Caco-2 (cell line): Measurements from ENCODE around the gene GALNTL6. TPM values are rescaled to one million over a fixed set of nuclear protein-coding genes. Genes with fewer than 3 reads are reported as not detected.

Source experiments
- BruUV-seq: library from RNA; stranded (reverse); fragments of 400-500 nt; replicated peaks from 2 replicates; lab custom pipeline; 2021; lab: Mats Ljungman, UMichigan
- CTCF ChIA-PET: fragments of 300-600 bp; sonication (Branson Sonifier 250); formaldehyde crosslinking; loops from one replicate; lab custom pipeline; 2022; ENCODE audit warnings: antibody characterized with exemption; lab: Charles Lee
- POLR2A ChIA-PET: fragments of 300-600 bp; sonication (Branson Sonifier 250); formaldehyde crosslinking; loops from one replicate; lab custom pipeline; 2022; ENCODE audit warnings: antibody characterized with exemption; lab: Charles Lee
- DNase-seq, 2 experiments: peaks; one replicate each; pipeline versions ENCODE4 v3.0.0 to v3.0.0-alpha.2; 2020 to 2022
- H3K27me3 ChIP-seq: replicated peaks from 2 replicates; pipeline ENCODE4 v1.6.0; 2011; ENCODE audit warnings: low read length; ENCODE audit not compliant: control insufficient read depth, insufficient read depth
- H3K36me3 ChIP-seq: 2 replicates; pipeline ENCODE4 v1.5.1; 2011; ENCODE audit warnings: low read length; ENCODE audit not compliant: control insufficient read depth, insufficient read depth
- H3K4me1 ChIP-seq: fragments of 250-450 bp; sonication (Bioruptor Pico); 2 replicates; pipeline ENCODE4 v1.5.1; 2020; ENCODE audit warnings: mild to moderate bottlenecking
- H3K4me3 ChIP-seq: 2 replicates; pipeline ENCODE4 v1.5.1; 2011; ENCODE audit warnings: low read depth, mild to moderate bottlenecking, control low read depth, low read length
- H3K9me3 ChIP-seq: fragments of 250-450 bp; sonication (Bioruptor Pico); 2 replicates; pipeline ENCODE4 v1.5.1; 2020; ENCODE audit warnings: mild to moderate bottlenecking, moderate library complexity
- H3K27ac Mint-ChIP-seq: one replicate; pipeline ENCODE4 v1.8.0; 2022; ENCODE audit warnings: mixed read lengths; ENCODE audit not compliant: unreplicated experiment
- H3K27me3 Mint-ChIP-seq: one replicate; pipeline ENCODE4 v1.8.0; 2022; ENCODE audit warnings: mixed read lengths; ENCODE audit not compliant: insufficient read depth, unreplicated experiment
- H3K36me3 Mint-ChIP-seq: one replicate; pipeline ENCODE4 v1.8.0; 2022; ENCODE audit warnings: mild to moderate bottlenecking, mixed read lengths; ENCODE audit not compliant: insufficient read depth, unreplicated experiment
- H3K4me1 Mint-ChIP-seq: one replicate; pipeline ENCODE4 v1.8.0; 2022; ENCODE audit warnings: low read depth, mixed read lengths; ENCODE audit not compliant: unreplicated experiment
- H3K4me3 Mint-ChIP-seq: one replicate; pipeline ENCODE4 v1.8.0; 2022; ENCODE audit warnings: mild to moderate bottlenecking, moderate library complexity, mixed read lengths; ENCODE audit not compliant: unreplicated experiment
- H3K9me3 Mint-ChIP-seq: one replicate; pipeline ENCODE4 v1.8.0; 2022; ENCODE audit warnings: mixed read lengths; ENCODE audit not compliant: unreplicated experiment
- CTCF ChIP-seq, 2 experiments: fragments of 200-600 bp in 1 of 2; IDR thresholded peaks; 1 replicate in 1 of 2; 2 replicates in 1 of 2; pipeline versions ENCODE4 v1.5.1 to v1.8.0; 2011 to 2022; ENCODE audit warnings: antibody characterized with exemption in 1 of 2, control low read depth in 1 of 2, inconsistent platforms in 1 of 2, low read depth in 1 of 2, low read length in 1 of 2, mild to moderate bottlenecking in 1 of 2, moderate library complexity in 1 of 2; ENCODE audit not compliant: insufficient read depth in 1 of 2, severe bottlenecking in 1 of 2, unreplicated experiment in 1 of 2
- intact Hi-C: fragments of 100-400 bp; cut with micrococcal nuclease; formaldehyde crosslinking; loops from one replicate; pipeline ENCODE4 v1.10.0; 2022; ENCODE audit not compliant: unreplicated experiment
- total RNA-seq: library from RNA; stranded (reverse); gene quantifications from 2 replicates; pipeline ENCODE4 v1.2.3, GENCODE V29; 2022

GALNTL6 gene
- total RNA-seq, 1 experiment from 2014 or later: not detected

- Mint-ChIP-seq H3K27ac (no peak overlapping the region), H3K9me3 (no peaks in the 10 kb centered on the region), H3K27me3 (no peaks in the 10 kb centered on the region), H3K4me1 (peaks cover 4% of the 10 kb centered on the region), H3K4me3 (no peak overlapping the region), H3K36me3 (no peaks in the 10 kb centered on the region)
- Histone ChIP-seq H3K4me3 (no peak overlapping the region), H3K4me1 (no peaks in the 10 kb centered on the region), H3K27me3 (no peaks in the 10 kb centered on the region), H3K9me3 (no peaks in the 10 kb centered on the region), H3K36me3 (no peaks in the 10 kb centered on the region)
- ChIA-PET CTCF (no interaction called here), POLR2A (no interaction called here)
- no peak for TF ChIP-seq CTCF (IDR thresholded peaks at IDR 0.05; ENCODE audit: insufficient read depth in 1 of 2, low read depth in 1 of 2, low read length in 1 of 2, severe bottlenecking in 1 of 2, unreplicated experiment in 1 of 2)
- intact Hi-C loops: no loop called here
- DNase-seq: no peak
- no TSS peak for BruUV-seq
Measured at GRCh38 chr4:172777729-172778431, 964.7 kb downstream of the GALNTL6 start.

DNA sequence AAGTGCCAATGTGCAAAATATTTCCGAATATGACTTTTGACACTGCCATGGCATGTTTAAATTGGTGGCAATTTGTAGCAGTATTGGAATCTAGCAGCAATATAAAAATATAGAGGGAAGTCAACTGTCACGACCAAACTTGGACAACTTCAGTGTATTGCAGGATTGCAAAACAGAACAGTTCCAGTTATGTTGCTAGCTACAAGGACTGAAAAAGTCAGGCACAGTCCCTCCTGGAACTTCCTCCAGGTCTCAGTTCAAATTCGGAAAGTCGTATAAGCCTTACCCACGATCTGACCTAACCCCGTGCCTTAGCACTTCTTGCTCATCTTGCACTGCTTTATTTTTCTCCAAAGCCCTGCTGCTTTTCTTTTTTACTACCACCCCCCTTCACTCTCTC, 965.4 kb downstream of the GALNTL6 start:
- Mint-ChIP-seq H3K4me3 (no peak overlapping the region), H3K27ac (no peak overlapping the region), H3K4me1 (peaks cover 4% of the 10 kb centered on the region), H3K9me3 (no peaks in the 10 kb centered on the region), H3K36me3 (no peaks in the 10 kb centered on the region), H3K27me3 (no peaks in the 10 kb centered on the region)
- H3K27me3 ChIP-seq: no peaks in the 10 kb centered on the region
- ChIA-PET CTCF (no interaction called here), POLR2A (no interaction called here)
- DNase-seq: no peak
- BruUV-seq: no TSS peak
- intact Hi-C loops: no loop called here
- no peaks in the 10 kb centered on the region for H3K36me3 ChIP-seq
- H3K4me1 ChIP-seq: no peaks in the 10 kb centered on the region
- TF ChIP-seq CTCF (IDR thresholded peaks at IDR 0.05; ENCODE audit: insufficient read depth in 1 of 2, low read depth in 1 of 2, low read length in 1 of 2, severe bottlenecking in 1 of 2, unreplicated experiment in 1 of 2): no peak
- no peaks in the 10 kb centered on the region for H3K9me3 ChIP-seq
- H3K4me3 ChIP-seq: no peak overlapping the region

GRCh38 chr4:172780566-172781081, 967.4 kb downstream of the GALNTL6 start:
- no peaks in the 10 kb centered on the region for H3K9me3 Mint-ChIP-seq
- POLR2A ChIA-PET: no interaction called here
- Histone ChIP-seq H3K4me1 (no peaks in the 10 kb centered on the region), H3K4me3 (no peak overlapping the region), H3K27me3 (no peaks in the 10 kb centered on the region), H3K36me3 (no peaks in the 10 kb centered on the region), H3K9me3 (no peaks in the 10 kb centered on the region)
- H3K36me3 Mint-ChIP-seq: no peaks in the 10 kb centered on the region
- H3K27ac Mint-ChIP-seq: no peak overlapping the region
- H3K4me3 Mint-ChIP-seq: no peak overlapping the region
- BruUV-seq: no TSS peak
- intact Hi-C loops: no loop called here
- H3K27me3 Mint-ChIP-seq: no peaks in the 10 kb centered on the region
- H3K4me1 Mint-ChIP-seq: peaks cover 4% of the 10 kb centered on the region
- DNase-seq: no peak
- CTCF ChIA-PET: no interaction called here
- TF ChIP-seq CTCF (IDR thresholded peaks at IDR 0.05; ENCODE audit: insufficient read depth in 1 of 2, low read depth in 1 of 2, low read length in 1 of 2, severe bottlenecking in 1 of 2, unreplicated experiment in 1 of 2): no peak
